Choroid plexus epithelial cell (primary cell): ENCODE data around the gene EPHA3.

Experiments
- DNase-seq: peaks from one replicate; pipeline ENCODE4 v3.0.0-alpha.2; 2010; ENCODE audit warnings: low read depth
- H3K4me3 ChIP-seq: 2 replicates; pipeline ENCODE4 v1.5.1; 2011; ENCODE audit warnings: low read depth, mild to moderate bottlenecking, control low read depth, low read length, moderate library complexity
- CTCF ChIP-seq: conservative IDR thresholded peaks from 2 replicates; pipeline ENCODE4 v1.5.1; 2011; ENCODE audit warnings: low read depth, mild to moderate bottlenecking, control low read depth, inconsistent platforms, low read length, moderate library complexity

The EPHA3 gene

GRCh38 chr3:89139870-89140269 lies 32.4 kb downstream of the EPHA3 start:
- no peak overlapping the region for H3K4me3 ChIP-seq
- TF ChIP-seq CTCF, result no peak
- no peak for DNase-seq

GRCh38 chr3:89144080-89144479 lies 36.7 kb downstream of the EPHA3 start:
- no peak for DNase-seq
- no peak for TF ChIP-seq CTCF
- H3K4me3 ChIP-seq, result no peak overlapping the region

- no peak overlapping the region for H3K4me3 ChIP-seq
- DNase-seq, result peak; percentile 95
- TF ChIP-seq CTCF, result no peak
These were observed 38.6 kb downstream of the EPHA3 start for GRCh38 chr3:89145995-89146394.

- no peak for DNase-seq
These were observed 47.0 kb downstream of the EPHA3 start for GRCh38 chr3:89154416-89154815.

GRCh38 chr3:89155811-89156210 lies 48.4 kb downstream of the EPHA3 start:
- no peak overlapping the region for H3K4me3 ChIP-seq
- DNase-seq, result no peak
- no peak for TF ChIP-seq CTCF

More at GRCh38 chr3:89154416-89154815, 47.0 kb downstream of the EPHA3 start:
- H3K4me3 ChIP-seq, result no peak overlapping the region
- no peak for TF ChIP-seq CTCF

GRCh38 chr3:89157575-89157974 lies 50.2 kb downstream of the EPHA3 start:
- DNase-seq, result no peak
- H3K4me3 ChIP-seq, result no peak overlapping the region
- TF ChIP-seq CTCF, result no peak

- no peak overlapping the region for H3K4me3 ChIP-seq
- TF ChIP-seq CTCF, result no peak
- DNase-seq, result no peak
These were observed 52.2 kb downstream of the EPHA3 start for GRCh38 chr3:89159605-89160004.
